ENCODE measurements around the gene TBX2.

GRCh38 chr17:61362852-61363600 lies 36.6 kb upstream of the TBX2 start:
- TF ChIP-seq KLF1 (tag; IDR thresholded peaks at IDR 0.05) (no peak), ATF3 (IDR thresholded peaks at IDR 0.05) (no peak), ATF3 (CRISPR knock-in tag; conservative IDR thresholded peaks at IDR 0.05) (no peak), CTCF (IDR thresholded peaks at IDR 0.05 in 2 of 3, conservative IDR thresholded peaks at IDR 0.05 in 1 of 3; ENCODE audit: insufficient read depth in 2 of 3, low read depth in 1 of 3, low read length in 3 of 3) (no peak)
